Bronchial epithelial cell (primary cell): Measurements from ENCODE around the gene DSCAM. TPM values are rescaled to one million over a fixed set of nuclear protein-coding genes. Genes with fewer than 3 reads are reported as not detected.

Experiments
- DNase-seq: peaks from one replicate; pipeline ENCODE4 v3.0.0-alpha.2; 2010; ENCODE audit warnings: low read depth
- FAIRE-seq: peaks from 2 replicates; lab custom pipeline; 2011; peaks lifted over from hg19 to GRCh38; lab: Jason Lieb, UNC
- H3K27me3 ChIP-seq: 2 replicates; pipeline ENCODE4 v1.5.1; 2011; ENCODE audit warnings: low read length; ENCODE audit not compliant: control insufficient read depth, insufficient read depth
- H3K36me3 ChIP-seq: 2 replicates; pipeline ENCODE4 v1.5.1; 2011; ENCODE audit warnings: low read length; ENCODE audit not compliant: control insufficient read depth, insufficient read depth
- H3K4me3 ChIP-seq: 2 replicates; pipeline ENCODE4 v1.5.1; 2011; ENCODE audit warnings: mild to moderate bottlenecking, low read depth, low read length, control low read depth
- total RNA-seq: library from RNA; depleted of rRNA; stranded (reverse); fragments of >200 nt; gene quantifications from 2 replicates; pipeline ENCODE4 v1.2.1, GENCODE V29; 2014
- TF ChIP-seq, protein P1 (sequence below): IDR thresholded peaks from 2 replicates; pipeline ENCODE4 v1.5.1; 2011; ENCODE audit warnings: mild to moderate bottlenecking, moderate library complexity, low read length, control low read depth, inconsistent platforms; ENCODE audit not compliant: insufficient read depth, severe bottlenecking

The DSCAM gene
- total RNA-seq, 1 donor from 2014 or later, result 0.53 TPM

DNA sequence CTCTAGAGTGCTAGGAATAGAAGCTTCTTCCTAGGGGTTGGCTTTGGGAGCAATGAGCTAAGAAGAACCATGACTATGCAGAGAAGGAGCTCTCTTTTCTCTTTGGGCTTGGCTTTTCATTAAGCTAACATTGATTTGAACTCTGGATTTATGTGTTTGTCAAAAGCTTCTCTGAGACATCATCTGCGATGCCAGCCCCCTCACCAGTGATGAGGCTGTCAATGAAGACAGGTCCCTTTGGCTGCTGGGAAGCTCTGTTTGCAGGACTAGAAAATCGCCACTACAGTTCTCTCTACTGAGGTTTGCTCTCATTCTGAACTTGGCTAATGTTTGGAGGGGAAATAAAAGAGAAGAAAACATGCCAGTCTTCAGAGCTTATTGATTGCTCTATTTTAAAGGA, 794.7 kb downstream of the DSCAM start:
- no peak for FAIRE-seq
- no peak for DNase-seq
- Histone ChIP-seq H3K4me3 (no peak overlapping the region), H3K27me3 (no peaks in the 10 kb centered on the region), H3K36me3 (no peaks in the 10 kb centered on the region)
- TF ChIP-seq, protein P1, sequence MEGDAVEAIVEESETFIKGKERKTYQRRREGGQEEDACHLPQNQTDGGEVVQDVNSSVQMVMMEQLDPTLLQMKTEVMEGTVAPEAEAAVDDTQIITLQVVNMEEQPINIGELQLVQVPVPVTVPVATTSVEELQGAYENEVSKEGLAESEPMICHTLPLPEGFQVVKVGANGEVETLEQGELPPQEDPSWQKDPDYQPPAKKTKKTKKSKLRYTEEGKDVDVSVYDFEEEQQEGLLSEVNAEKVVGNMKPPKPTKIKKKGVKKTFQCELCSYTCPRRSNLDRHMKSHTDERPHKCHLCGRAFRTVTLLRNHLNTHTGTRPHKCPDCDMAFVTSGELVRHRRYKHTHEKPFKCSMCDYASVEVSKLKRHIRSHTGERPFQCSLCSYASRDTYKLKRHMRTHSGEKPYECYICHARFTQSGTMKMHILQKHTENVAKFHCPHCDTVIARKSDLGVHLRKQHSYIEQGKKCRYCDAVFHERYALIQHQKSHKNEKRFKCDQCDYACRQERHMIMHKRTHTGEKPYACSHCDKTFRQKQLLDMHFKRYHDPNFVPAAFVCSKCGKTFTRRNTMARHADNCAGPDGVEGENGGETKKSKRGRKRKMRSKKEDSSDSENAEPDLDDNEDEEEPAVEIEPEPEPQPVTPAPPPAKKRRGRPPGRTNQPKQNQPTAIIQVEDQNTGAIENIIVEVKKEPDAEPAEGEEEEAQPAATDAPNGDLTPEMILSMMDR, result no peak

- TF ChIP-seq, protein P1, result no peak
- Histone ChIP-seq H3K27me3 (no peaks in the 10 kb centered on the region), H3K4me3 (no peak overlapping the region), H3K36me3 (no peaks in the 10 kb centered on the region)
- DNase-seq (no peak), FAIRE-seq (no peak)
Observed at GRCh38 chr21:40051801-40052200, 795.2 kb downstream of the DSCAM start.

GRCh38 chr21:40049931-40050290, 797.0 kb downstream of the DSCAM start:
- FAIRE-seq, result no peak

GRCh38 chr21:40049031-40049930, 797.7 kb downstream of the DSCAM start:
- peak; percentile 23 for FAIRE-seq
- H3K4me3 ChIP-seq, result no peak overlapping the region
- DNase-seq, result peak; percentile 62
- no peaks in the 10 kb centered on the region for H3K36me3 ChIP-seq
- TF ChIP-seq, protein P1, result no peak
- no peaks in the 10 kb centered on the region for H3K27me3 ChIP-seq

More at GRCh38 chr21:40049931-40050290, 797.0 kb downstream of the DSCAM start:
- TF ChIP-seq, protein P1, result no peak
- no peaks in the 10 kb centered on the region for H3K27me3 ChIP-seq
- DNase-seq, result no peak
- no peaks in the 10 kb centered on the region for H3K36me3 ChIP-seq
- no peak overlapping the region for H3K4me3 ChIP-seq

DNA sequence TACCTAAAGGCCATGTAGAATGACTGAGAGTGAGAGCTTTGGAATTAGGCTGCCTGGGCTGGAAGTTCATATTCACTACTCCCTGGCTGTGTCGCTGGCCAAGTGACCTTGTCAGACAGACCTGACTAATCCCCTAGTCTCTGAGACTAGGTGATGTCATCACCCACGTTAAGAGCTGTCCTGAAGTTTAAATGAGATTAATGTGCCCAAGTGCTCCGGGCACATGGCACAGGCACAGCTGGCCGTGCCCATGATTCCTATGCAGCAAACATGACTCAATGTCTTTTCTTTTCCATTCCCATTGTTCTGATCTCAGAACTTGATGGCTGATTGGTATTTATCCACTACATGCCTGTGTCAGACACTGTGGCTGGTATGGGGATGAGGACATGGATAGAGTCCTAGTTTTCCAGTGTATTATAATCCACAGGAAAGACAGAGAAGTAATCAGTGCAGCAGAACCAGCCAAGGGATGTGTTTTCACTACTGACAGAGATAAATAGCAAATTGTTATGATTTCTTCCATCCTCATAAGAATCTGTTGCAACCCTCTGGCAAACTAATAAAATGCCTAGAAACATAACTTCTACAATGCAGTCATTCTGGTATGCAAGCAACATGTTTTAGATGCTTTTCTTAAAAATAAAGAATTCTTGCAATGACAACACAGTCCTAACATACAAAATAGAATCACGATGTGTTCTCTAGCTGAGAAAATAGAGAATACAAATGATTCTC, 798.8 kb downstream of the DSCAM start:
- DNase-seq, result peak; percentile 15
- Histone ChIP-seq H3K36me3 (no peaks in the 10 kb centered on the region), H3K4me3 (no peak overlapping the region), H3K27me3 (no peaks in the 10 kb centered on the region)
- peak; percentile 60 for FAIRE-seq
- TF ChIP-seq, protein P1, result no peak
